IMR-90 (cell line): ENCODE data around the gene ARHGEF2. TPM values are rescaled to one million over a fixed set of nuclear protein-coding genes. Genes with fewer than 3 reads are reported as not detected.

ENCODE experiments used
- ATAC-seq: fragments of 200-7000 bp; cut with Tn5 transposase; 2 replicates; pipeline ENCODE4 v1.9.1; 2020; ENCODE audit warnings: low read depth, mild to moderate bottlenecking, moderate library complexity
- BruUV-seq: library from RNA; stranded (reverse); fragments of 400-500 nt; replicated peaks from 2 replicates; lab custom pipeline; 2021; lab: Mats Ljungman, UMichigan
- CTCF ChIA-PET: fragments of 300-600 bp; formaldehyde crosslinking; extraction: SDS; loops from one replicate; lab custom pipeline; 2021; ENCODE audit warnings: antibody characterized with exemption; lab: Yijun Ruan, JAX
- POLR2A ChIA-PET: fragments of 300-600 bp; sonication (Branson Sonifier 250); formaldehyde crosslinking; loops from one replicate; lab custom pipeline; 2022; ENCODE audit warnings: antibody characterized with exemption; ENCODE audit not compliant: unreplicated experiment; lab: Charles Lee
- DNase-seq: peaks from one replicate; pipeline ENCODE4 v3.0.0; 2013
- H2AFZ ChIP-seq: replicated peaks from 2 replicates; pipeline ENCODE3; 2013; ENCODE audit warnings: low read length, mild to moderate bottlenecking; ENCODE audit not compliant: poor library complexity
- H2AK5ac ChIP-seq: 2 replicates; pipeline ENCODE4 v1.6.1; 2013; ENCODE audit warnings: low read depth, low read length, inconsistent platforms
- H2AK9ac ChIP-seq: replicated peaks from 2 replicates; pipeline ENCODE3; 2013; ENCODE audit warnings: mild to moderate bottlenecking, low read depth, low read length, moderate library complexity; ENCODE audit not compliant: poor library complexity
- H2BK120ac ChIP-seq: 2 replicates; pipeline ENCODE4 v1.6.1; 2013; ENCODE audit warnings: low read depth, low read length, inconsistent platforms
- H2BK15ac ChIP-seq: 3 replicates; pipeline ENCODE4 v1.6.1; 2013; ENCODE audit warnings: low read depth, low read length, inconsistent platforms
- H2BK20ac ChIP-seq: 2 replicates; pipeline ENCODE4 v1.6.1; 2013; ENCODE audit warnings: low read depth, mild to moderate bottlenecking, inconsistent platforms, low read length, moderate library complexity
- H2BK5ac ChIP-seq: 2 replicates; pipeline ENCODE4 v1.6.1; 2013; ENCODE audit warnings: mild to moderate bottlenecking, low read depth, low read length, inconsistent platforms; ENCODE audit not compliant: poor library complexity, severe bottlenecking
- H3K14ac ChIP-seq: replicated peaks from 2 replicates; pipeline ENCODE4 v1.6.1; 2013; ENCODE audit warnings: low read depth, low read length, inconsistent platforms
- H3K18ac ChIP-seq: 2 replicates; pipeline ENCODE4 v1.6.1; 2013; ENCODE audit warnings: low read depth, low read length, control low read depth
- H3K23ac ChIP-seq: 2 replicates; pipeline ENCODE4 v1.6.1; 2013; ENCODE audit warnings: low read depth, low read length, inconsistent platforms
- H3K27ac ChIP-seq: 2 replicates; pipeline ENCODE4 v1.5.1; 2013; ENCODE audit warnings: mild to moderate bottlenecking, control low read depth, low read length; ENCODE audit not compliant: insufficient read depth
- H3K27me3 ChIP-seq: 2 replicates; pipeline ENCODE4 v1.6.1; 2013; ENCODE audit warnings: low read length; ENCODE audit not compliant: control insufficient read depth, insufficient read depth
- H3K36me3 ChIP-seq: 2 replicates; pipeline ENCODE4 v1.6.1; 2013; ENCODE audit warnings: low read length, mixed read lengths; ENCODE audit not compliant: control insufficient read depth, insufficient read depth
- H3K4ac ChIP-seq: 2 replicates; pipeline ENCODE4 v1.6.1; 2013; ENCODE audit warnings: low read depth, low read length, inconsistent platforms
- H3K4me1 ChIP-seq: 2 replicates; pipeline ENCODE4 v1.6.1; 2013; ENCODE audit warnings: low read length, mixed read lengths; ENCODE audit not compliant: control insufficient read depth, insufficient read depth
- H3K4me2 ChIP-seq: 2 replicates; pipeline ENCODE4 v1.6.1; 2013; ENCODE audit warnings: low read depth, mild to moderate bottlenecking, control low read depth, low read length, moderate library complexity
- H3K4me3 ChIP-seq: 2 replicates; pipeline ENCODE4 v1.5.1; 2013; ENCODE audit warnings: low read depth, mild to moderate bottlenecking, control low read depth, low read length, moderate library complexity; ENCODE audit not compliant: insufficient read depth
- H3K56ac ChIP-seq: 2 replicates; pipeline ENCODE4 v1.6.1; 2013; ENCODE audit warnings: low read length, inconsistent platforms; ENCODE audit not compliant: insufficient read depth; ENCODE audit errors: extremely low read depth
- H3K79me1 ChIP-seq, 2 experiments: 2 replicates each; pipeline ENCODE4 v1.6.1; 2013; ENCODE audit warnings: low read length in 2 of 2, inconsistent platforms in 1 of 2, low read depth in 1 of 2
- H3K9ac ChIP-seq: 2 replicates; pipeline ENCODE4 v1.6.1; 2013; ENCODE audit warnings: low read depth, low read length, control low read depth
- H3K9me1 ChIP-seq: 2 replicates; pipeline ENCODE4 v1.6.1; 2013; ENCODE audit warnings: low read length, inconsistent platforms; ENCODE audit not compliant: insufficient read depth
- H3K9me3 ChIP-seq: 2 replicates; pipeline ENCODE4 v1.6.1; 2013; ENCODE audit warnings: low read length; ENCODE audit not compliant: control insufficient read depth, insufficient read depth
- H4K20me1 ChIP-seq: 2 replicates; pipeline ENCODE4 v1.6.1; 2013; ENCODE audit warnings: low read length, inconsistent platforms; ENCODE audit not compliant: insufficient read depth
- H4K5ac ChIP-seq: 2 replicates; pipeline ENCODE4 v1.6.1; 2013; ENCODE audit warnings: mild to moderate bottlenecking, low read depth, low read length, control low read depth
- H4K8ac ChIP-seq, 2 experiments: 2 replicates each; pipeline ENCODE4 v1.6.1; 2013; ENCODE audit warnings: low read depth in 2 of 2, low read length in 2 of 2, control low read depth in 1 of 2, inconsistent platforms in 1 of 2
- H4K91ac ChIP-seq: 2 replicates; pipeline ENCODE4 v1.6.1; 2013; ENCODE audit warnings: low read depth, low read length, inconsistent platforms; ENCODE audit not compliant: insufficient read depth
- BHLHE40 ChIP-seq: fragments of 150-350 bp; IDR thresholded peaks from 2 replicates; pipeline ENCODE4 v1.6.1; 2016; ENCODE audit warnings: mild to moderate bottlenecking, low read depth, low read length
- CEBPB ChIP-seq: IDR thresholded peaks from 2 replicates; pipeline ENCODE4 v1.6.1; 2012; ENCODE audit warnings: low read depth, low read length, improper control_type of control experiment
- CHD1 ChIP-seq: IDR thresholded peaks from 2 replicates; pipeline ENCODE4 v1.6.1; 2012; ENCODE audit warnings: low read depth, low read length, improper control_type of control experiment
- FOS ChIP-seq: fragments of 150-350 bp; IDR thresholded peaks from 2 replicates; pipeline ENCODE4 v1.6.1; 2016; ENCODE audit warnings: low read depth, low read length
- MAZ ChIP-seq: IDR thresholded peaks from 2 replicates; pipeline ENCODE4 v1.6.1; 2012; ENCODE audit warnings: low read depth, mild to moderate bottlenecking, low read length, improper control_type of control experiment, moderate library complexity, borderline replicate concordance
- MXI1 ChIP-seq: IDR thresholded peaks from 2 replicates; pipeline ENCODE4 v1.6.1; 2012; ENCODE audit warnings: low read depth, mild to moderate bottlenecking, low read length, moderate library complexity, borderline replicate concordance
- NFE2L2 ChIP-seq: fragments of 150-350 bp; IDR thresholded peaks from 2 replicates; pipeline ENCODE4 v1.6.1; 2016; ENCODE audit warnings: low read depth, mild to moderate bottlenecking, low read length
- POLR2A ChIP-seq: IDR thresholded peaks from 2 replicates; pipeline ENCODE4 v1.6.1; 2012; ENCODE audit warnings: mild to moderate bottlenecking, low read depth, low read length
- RAD21 ChIP-seq: IDR thresholded peaks from 2 replicates; pipeline ENCODE4 v1.6.1; 2012; ENCODE audit warnings: low read length, improper control_type of control experiment
- RCOR1 ChIP-seq: IDR thresholded peaks from 2 replicates; pipeline ENCODE4 v1.6.1; 2012; ENCODE audit warnings: mild to moderate bottlenecking, low read length, improper control_type of control experiment; ENCODE audit not compliant: insufficient replicate concordance
- SMC3 ChIP-seq: fragments of 150-350 bp; IDR thresholded peaks from 2 replicates; pipeline ENCODE4 v1.6.1; 2016; ENCODE audit warnings: low read depth, mild to moderate bottlenecking, antibody characterized with exemption, low read length, moderate library complexity
- WGBS, 2 experiments: methylation state at CpG; one replicate each; pipeline versions ENCODE4 v1.1.5 to v1.1.7; 2013; ENCODE audit warnings: missing lambda C conversion rate in 2 of 2; ENCODE audit not compliant: insufficient read length in 1 of 2; ENCODE audit errors: extremely low coverage in 2 of 2; 5-methylcytosine and 5-hydroxymethylcytosine counted together
- dilution Hi-C: fragments of 300-500 bp; cut with HindIII; formaldehyde crosslinking; loops from one replicate; pipeline ENCODE4 v1.14.3; 2018; ENCODE audit warnings: low sequenced_read_pairs; ENCODE audit not compliant: unreplicated experiment
- in situ Hi-C: fragments of 300-500 bp; cut with MboI; formaldehyde crosslinking; loops from 3 replicates; pipeline ENCODE4 v1.14.3; 2019; ENCODE audit warnings: low sequenced_read_pairs, inconsistent platforms, mixed read lengths
- intact Hi-C: fragments of 100-400 bp; cut with micrococcal nuclease; formaldehyde crosslinking; loops from 2 replicates; pipeline ENCODE4 v1.10.0; 2022
- polyA plus RNA-seq, 3 experiments: library from polyadenylated mRNA; depleted of rRNA; stranded (reverse); fragments of >200 nt; gene quantifications; 2 replicates each; pipeline ENCODE4 v1.2.3, GENCODE V29; 2012; ENCODE audit warnings: low replicate concordance in 1 of 3
- total RNA-seq: library from RNA; depleted of rRNA; stranded (reverse); fragments of >200 nt; gene quantifications from 2 replicates; pipeline ENCODE4 v1.2.3, GENCODE V29; 2012
- TF ChIP-seq, protein P1 (sequence below): fragments of 150-350 bp; IDR thresholded peaks from 2 replicates; pipeline ENCODE4 v1.6.1; 2016; ENCODE audit warnings: low read depth, mild to moderate bottlenecking, low read length, moderate library complexity, borderline replicate concordance
- TF ChIP-seq, protein P2 (sequence below): fragments of 150-350 bp; IDR thresholded peaks from 2 replicates; pipeline ENCODE4 v1.6.1; 2017; ENCODE audit warnings: mild to moderate bottlenecking, antibody characterized with exemption, low read length, low read depth
- TF ChIP-seq, protein P3 (sequence below): conservative IDR thresholded peaks from 2 replicates; pipeline ENCODE4 v1.5.1; 2012; ENCODE audit warnings: mild to moderate bottlenecking, low read depth, low read length, improper control_type of control experiment

ARHGEF2 gene
- total and polyA plus RNA-seq, 2 of the 4 experiments (the other 2 are of a cell fraction), result 91.8 to 117 TPM

DNA sequence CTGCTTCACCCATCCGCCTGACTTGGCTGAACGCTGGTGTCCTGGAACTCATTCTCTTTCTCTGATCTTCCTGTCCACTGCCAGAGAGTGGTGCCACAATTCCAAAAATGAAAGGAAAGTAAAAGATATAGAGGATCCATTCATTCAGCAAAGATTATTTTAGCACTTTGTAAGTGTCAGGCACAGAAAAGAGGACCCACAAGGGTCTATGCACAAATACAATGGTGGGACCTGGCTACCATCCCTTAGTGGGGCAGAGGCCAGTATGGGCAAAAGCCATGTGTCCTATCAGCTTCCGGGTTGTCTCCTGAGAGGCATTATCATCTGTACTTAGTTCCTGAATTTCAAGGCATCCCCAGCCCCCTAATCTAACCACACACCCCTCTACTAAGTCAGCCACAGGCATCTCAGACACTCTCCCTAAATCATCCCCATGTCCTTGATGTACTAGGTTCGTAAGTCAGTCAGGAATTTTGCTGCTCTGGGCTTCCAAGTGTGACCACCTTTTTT lies 23.4 kb upstream of the ARHGEF2 start:
- H3K4me2 ChIP-seq, result no peak overlapping the region
- H2BK15ac ChIP-seq, result no peak overlapping the region
- H4K20me1 ChIP-seq, result no peaks in the 10 kb centered on the region
- H3K23ac ChIP-seq, result no peak overlapping the region
- H3K9me1 ChIP-seq, result no peaks in the 10 kb centered on the region
- peaks cover 5% of the 10 kb centered on the region; the same call in 1 of the 2 replicates for H3K4me1 ChIP-seq
- H4K8ac ChIP-seq, result no peak overlapping the region
- dilution Hi-C loops (no loop called here), intact Hi-C loops (no loop called here), in situ Hi-C loops (no loop called here)
- H4K5ac ChIP-seq, result no peak overlapping the region
- no peak overlapping the region for H3K27ac ChIP-seq
- no peaks in the 10 kb centered on the region for H3K27me3 ChIP-seq
- H2AK5ac ChIP-seq, result no peak overlapping the region
- H2AFZ ChIP-seq, result peak overlapping the region; percentile 5
- no CpG with 5 or more reads among the region's 4 CpGs for WGBS, 2 experiments
- H3K9me3 ChIP-seq, result no peaks in the 10 kb centered on the region
- no peak for DNase-seq
- no peak overlapping the region for H3K4me3 ChIP-seq
- ATAC-seq, result peak; percentile 25; the same call in 1 of the 2 replicates
- no peaks in the 10 kb centered on the region for H3K79me1 ChIP-seq
- H2BK20ac ChIP-seq, result no peak overlapping the region
- 0 out of 2 replicates have a peak, but pooled peaks cover 1% of the 10 kb centered on the region for H3K36me3 ChIP-seq
- no peak overlapping the region for H2AK9ac ChIP-seq
- ChIA-PET CTCF (interaction anchor here (0.5 to 1.0 kb wide), 2 partner anchors 12 to 162 kb away, joined by 3 read pairs; no protein-coding TSS in a partner anchor), POLR2A (no interaction called here)
- no peak overlapping the region for H3K14ac ChIP-seq
- TF ChIP-seq MXI1, result no peak
- no peak for TF ChIP-seq SMC3
- TF ChIP-seq MAZ, result no peak
- no peak for TF ChIP-seq RCOR1
- no peak for TF ChIP-seq CEBPB
- no peak for TF ChIP-seq POLR2A
- TF ChIP-seq CHD1, result no peak
- TF ChIP-seq, protein P1, sequence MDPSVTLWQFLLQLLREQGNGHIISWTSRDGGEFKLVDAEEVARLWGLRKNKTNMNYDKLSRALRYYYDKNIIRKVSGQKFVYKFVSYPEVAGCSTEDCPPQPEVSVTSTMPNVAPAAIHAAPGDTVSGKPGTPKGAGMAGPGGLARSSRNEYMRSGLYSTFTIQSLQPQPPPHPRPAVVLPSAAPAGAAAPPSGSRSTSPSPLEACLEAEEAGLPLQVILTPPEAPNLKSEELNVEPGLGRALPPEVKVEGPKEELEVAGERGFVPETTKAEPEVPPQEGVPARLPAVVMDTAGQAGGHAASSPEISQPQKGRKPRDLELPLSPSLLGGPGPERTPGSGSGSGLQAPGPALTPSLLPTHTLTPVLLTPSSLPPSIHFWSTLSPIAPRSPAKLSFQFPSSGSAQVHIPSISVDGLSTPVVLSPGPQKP, result no peak
- TF ChIP-seq RAD21, result no peak
- TF ChIP-seq, protein P2, sequence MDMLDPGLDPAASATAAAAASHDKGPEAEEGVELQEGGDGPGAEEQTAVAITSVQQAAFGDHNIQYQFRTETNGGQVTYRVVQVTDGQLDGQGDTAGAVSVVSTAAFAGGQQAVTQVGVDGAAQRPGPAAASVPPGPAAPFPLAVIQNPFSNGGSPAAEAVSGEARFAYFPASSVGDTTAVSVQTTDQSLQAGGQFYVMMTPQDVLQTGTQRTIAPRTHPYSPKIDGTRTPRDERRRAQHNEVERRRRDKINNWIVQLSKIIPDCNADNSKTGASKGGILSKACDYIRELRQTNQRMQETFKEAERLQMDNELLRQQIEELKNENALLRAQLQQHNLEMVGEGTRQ, result no peak
- TF ChIP-seq, protein P3, sequence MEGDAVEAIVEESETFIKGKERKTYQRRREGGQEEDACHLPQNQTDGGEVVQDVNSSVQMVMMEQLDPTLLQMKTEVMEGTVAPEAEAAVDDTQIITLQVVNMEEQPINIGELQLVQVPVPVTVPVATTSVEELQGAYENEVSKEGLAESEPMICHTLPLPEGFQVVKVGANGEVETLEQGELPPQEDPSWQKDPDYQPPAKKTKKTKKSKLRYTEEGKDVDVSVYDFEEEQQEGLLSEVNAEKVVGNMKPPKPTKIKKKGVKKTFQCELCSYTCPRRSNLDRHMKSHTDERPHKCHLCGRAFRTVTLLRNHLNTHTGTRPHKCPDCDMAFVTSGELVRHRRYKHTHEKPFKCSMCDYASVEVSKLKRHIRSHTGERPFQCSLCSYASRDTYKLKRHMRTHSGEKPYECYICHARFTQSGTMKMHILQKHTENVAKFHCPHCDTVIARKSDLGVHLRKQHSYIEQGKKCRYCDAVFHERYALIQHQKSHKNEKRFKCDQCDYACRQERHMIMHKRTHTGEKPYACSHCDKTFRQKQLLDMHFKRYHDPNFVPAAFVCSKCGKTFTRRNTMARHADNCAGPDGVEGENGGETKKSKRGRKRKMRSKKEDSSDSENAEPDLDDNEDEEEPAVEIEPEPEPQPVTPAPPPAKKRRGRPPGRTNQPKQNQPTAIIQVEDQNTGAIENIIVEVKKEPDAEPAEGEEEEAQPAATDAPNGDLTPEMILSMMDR, result no peak
- TF ChIP-seq NFE2L2, result no peak
- no peak for TF ChIP-seq BHLHE40
- TF ChIP-seq FOS, result no peak
- H4K91ac ChIP-seq, result no peak overlapping the region
- no peak overlapping the region for H2BK5ac ChIP-seq
- no peak overlapping the region for H3K56ac ChIP-seq
- no peak overlapping the region for H3K18ac ChIP-seq
- H2BK120ac ChIP-seq, result no peak overlapping the region
- BruUV-seq, result no TSS peak
- no peak overlapping the region for H3K4ac ChIP-seq
- no peak overlapping the region for H3K9ac ChIP-seq
